ENCODE measurements around the gene KEL. TPM values are rescaled to one million over a fixed set of nuclear protein-coding genes. Genes with fewer than 3 reads are reported as not detected.

KEL gene
- total RNA-seq, 1 donor from 2014 or later: 0.64 TPM

DNA sequence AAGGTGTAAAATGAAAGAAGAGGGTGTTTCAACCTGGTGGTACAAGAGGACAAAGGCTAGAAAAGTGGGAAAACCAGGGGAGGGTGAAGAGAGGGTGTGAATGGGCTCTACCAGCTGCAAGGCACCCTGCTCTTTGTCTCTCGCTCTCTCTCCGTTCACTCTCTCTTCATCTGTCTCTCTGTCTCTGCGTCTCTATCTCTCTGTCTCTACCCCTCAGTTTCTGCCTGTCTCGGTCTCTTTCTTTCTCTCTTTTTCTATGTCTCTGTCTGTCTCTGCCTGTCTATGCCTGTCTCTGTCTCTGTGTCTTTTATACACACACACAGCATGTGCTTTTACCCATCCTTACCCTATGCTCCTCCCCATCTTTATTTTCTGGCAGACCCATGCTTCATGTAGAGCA, 23.6 kb downstream of the KEL start:
- DNase-seq: no peak
- no peak overlapping the region for H3K4me3 Mint-ChIP-seq (ENCODE audit: unreplicated experiment)
- peaks cover 3% of the 10 kb centered on the region for H3K27me3 Mint-ChIP-seq (ENCODE audit: unreplicated experiment)
- H3K4me1 Mint-ChIP-seq (ENCODE audit: low read depth, unreplicated experiment): no peaks in the 10 kb centered on the region
- TF ChIP-seq, protein P1, sequence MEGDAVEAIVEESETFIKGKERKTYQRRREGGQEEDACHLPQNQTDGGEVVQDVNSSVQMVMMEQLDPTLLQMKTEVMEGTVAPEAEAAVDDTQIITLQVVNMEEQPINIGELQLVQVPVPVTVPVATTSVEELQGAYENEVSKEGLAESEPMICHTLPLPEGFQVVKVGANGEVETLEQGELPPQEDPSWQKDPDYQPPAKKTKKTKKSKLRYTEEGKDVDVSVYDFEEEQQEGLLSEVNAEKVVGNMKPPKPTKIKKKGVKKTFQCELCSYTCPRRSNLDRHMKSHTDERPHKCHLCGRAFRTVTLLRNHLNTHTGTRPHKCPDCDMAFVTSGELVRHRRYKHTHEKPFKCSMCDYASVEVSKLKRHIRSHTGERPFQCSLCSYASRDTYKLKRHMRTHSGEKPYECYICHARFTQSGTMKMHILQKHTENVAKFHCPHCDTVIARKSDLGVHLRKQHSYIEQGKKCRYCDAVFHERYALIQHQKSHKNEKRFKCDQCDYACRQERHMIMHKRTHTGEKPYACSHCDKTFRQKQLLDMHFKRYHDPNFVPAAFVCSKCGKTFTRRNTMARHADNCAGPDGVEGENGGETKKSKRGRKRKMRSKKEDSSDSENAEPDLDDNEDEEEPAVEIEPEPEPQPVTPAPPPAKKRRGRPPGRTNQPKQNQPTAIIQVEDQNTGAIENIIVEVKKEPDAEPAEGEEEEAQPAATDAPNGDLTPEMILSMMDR (IDR thresholded peaks at IDR 0.05; ENCODE audit: partially characterized antibody, unreplicated experiment): no peak
- H3K27ac Mint-ChIP-seq (ENCODE audit: unreplicated experiment): no peak overlapping the region
- H3K9me3 Mint-ChIP-seq (ENCODE audit: unreplicated experiment): no peaks in the 10 kb centered on the region
- H3K36me3 Mint-ChIP-seq (ENCODE audit: unreplicated experiment): peaks cover 4% of the 10 kb centered on the region

DNA sequence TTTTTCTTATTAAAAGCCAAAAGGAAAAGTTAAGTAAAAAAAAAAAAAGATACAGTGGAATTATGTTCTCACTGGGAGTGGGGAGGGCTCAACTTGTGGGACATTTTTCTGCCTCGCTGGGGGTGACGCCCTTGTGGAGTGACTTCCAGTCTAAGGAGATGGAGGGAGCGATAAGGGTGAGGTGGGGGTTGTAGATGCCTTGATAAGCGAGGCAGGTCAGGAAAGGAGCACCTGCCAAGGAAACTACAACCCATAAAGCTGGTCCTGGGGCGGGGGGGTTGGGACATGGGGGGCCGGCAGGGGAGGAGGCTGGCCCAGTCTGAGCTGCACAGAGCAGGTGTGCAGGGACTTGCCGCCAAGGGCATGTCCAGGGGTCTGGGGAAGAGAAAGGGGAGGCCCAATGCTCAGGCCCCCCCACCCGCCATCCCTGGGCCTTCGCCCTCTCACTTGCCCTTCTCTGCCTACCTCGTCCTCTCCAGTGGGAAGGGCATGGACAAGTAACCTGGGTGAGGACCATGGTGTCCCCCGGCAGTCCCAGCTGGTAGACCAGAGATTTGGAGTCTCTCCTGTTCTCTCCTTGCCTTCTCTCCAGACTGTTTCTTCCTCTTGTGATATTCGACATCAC, 26.1 kb downstream of the KEL start:
- Mint-ChIP-seq H3K36me3 (ENCODE audit: unreplicated experiment) (peaks cover 4% of the 10 kb centered on the region), H3K4me1 (ENCODE audit: low read depth, unreplicated experiment) (no peaks in the 10 kb centered on the region), H3K27me3 (ENCODE audit: unreplicated experiment) (peaks cover 3% of the 10 kb centered on the region), H3K9me3 (ENCODE audit: unreplicated experiment) (no peaks in the 10 kb centered on the region), H3K27ac (ENCODE audit: unreplicated experiment) (no peak overlapping the region), H3K4me3 (ENCODE audit: unreplicated experiment) (no peak overlapping the region)
- TF ChIP-seq, protein P1 (IDR thresholded peaks at IDR 0.05; ENCODE audit: partially characterized antibody, unreplicated experiment): no peak
- DNase-seq: no peak

DNA sequence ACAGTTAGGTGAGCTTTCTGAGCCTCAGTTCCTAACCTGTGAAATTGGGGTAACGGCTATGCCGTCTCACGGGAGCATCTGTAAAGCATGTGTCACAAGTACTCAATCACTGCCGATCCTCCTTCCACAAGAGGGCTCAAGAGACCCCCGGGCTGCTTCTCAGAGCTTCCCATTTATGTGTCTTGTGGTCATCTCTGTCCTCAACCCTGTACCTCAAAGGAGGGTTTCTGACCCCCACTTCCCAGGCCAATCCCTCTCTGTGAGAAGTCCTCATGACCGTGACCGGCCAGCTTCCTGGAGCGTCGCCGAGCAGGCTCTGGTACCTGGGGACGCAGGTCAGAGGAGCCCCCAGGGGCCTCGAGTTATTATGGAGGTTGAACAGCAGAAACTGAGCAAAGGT, 28.1 kb downstream of the KEL start:
- no peaks in the 10 kb centered on the region for H3K4me1 Mint-ChIP-seq (ENCODE audit: low read depth, unreplicated experiment)
- DNase-seq: no peak
- H3K27me3 Mint-ChIP-seq (ENCODE audit: unreplicated experiment): no peaks in the 10 kb centered on the region
- H3K27ac Mint-ChIP-seq (ENCODE audit: unreplicated experiment): no peak overlapping the region
- no peaks in the 10 kb centered on the region for H3K9me3 Mint-ChIP-seq (ENCODE audit: unreplicated experiment)
- H3K4me3 Mint-ChIP-seq (ENCODE audit: unreplicated experiment): no peak overlapping the region
- no peaks in the 10 kb centered on the region for H3K36me3 Mint-ChIP-seq (ENCODE audit: unreplicated experiment)
- TF ChIP-seq, protein P1 (IDR thresholded peaks at IDR 0.05; ENCODE audit: partially characterized antibody, unreplicated experiment): no peak

DNA sequence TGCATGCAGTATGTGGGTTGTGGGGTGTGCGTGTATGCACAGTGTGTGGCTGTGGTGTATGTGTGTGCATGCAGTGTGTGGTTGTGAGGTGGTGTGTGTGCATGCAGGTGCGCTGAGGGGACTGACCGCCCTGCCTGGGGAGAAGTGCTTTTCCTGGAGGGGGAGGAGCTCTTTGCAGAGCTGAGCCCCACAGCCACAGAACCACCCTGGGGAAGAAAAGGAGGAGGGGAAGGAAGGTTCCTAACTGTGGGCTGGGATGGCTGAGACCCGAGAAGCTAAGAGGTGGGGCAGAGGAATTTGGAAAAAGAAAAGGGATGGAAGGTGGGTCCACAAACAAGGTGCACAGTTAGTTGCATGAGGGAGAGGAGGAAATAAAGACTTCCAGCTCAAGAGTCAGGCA, 28.5 kb downstream of the KEL start, which contains the start of gene TRPV5:
Gene TRPV5 (minus strand): TSS at position 123 of the 400 bp plus-strand sequence. CDS start 287 bp downstream, outside the sequence.
- no peak within 1 kb of the TSS for H3K4me3 Mint-ChIP-seq (ENCODE audit: unreplicated experiment)
- H3K36me3 Mint-ChIP-seq (ENCODE audit: unreplicated experiment): no peaks in the 10 kb centered on the region
- no peaks in the 10 kb centered on the region for H3K27me3 Mint-ChIP-seq (ENCODE audit: unreplicated experiment)
- DNase-seq: no peak
- no peaks in the 10 kb centered on the region for H3K9me3 Mint-ChIP-seq (ENCODE audit: unreplicated experiment)
- no peaks in the 10 kb centered on the region for H3K4me1 Mint-ChIP-seq (ENCODE audit: low read depth, unreplicated experiment)
- TF ChIP-seq, protein P1 (IDR thresholded peaks at IDR 0.05; ENCODE audit: partially characterized antibody, unreplicated experiment): no peak
- no peak within 1 kb of the TSS for H3K27ac Mint-ChIP-seq (ENCODE audit: unreplicated experiment)

DNA sequence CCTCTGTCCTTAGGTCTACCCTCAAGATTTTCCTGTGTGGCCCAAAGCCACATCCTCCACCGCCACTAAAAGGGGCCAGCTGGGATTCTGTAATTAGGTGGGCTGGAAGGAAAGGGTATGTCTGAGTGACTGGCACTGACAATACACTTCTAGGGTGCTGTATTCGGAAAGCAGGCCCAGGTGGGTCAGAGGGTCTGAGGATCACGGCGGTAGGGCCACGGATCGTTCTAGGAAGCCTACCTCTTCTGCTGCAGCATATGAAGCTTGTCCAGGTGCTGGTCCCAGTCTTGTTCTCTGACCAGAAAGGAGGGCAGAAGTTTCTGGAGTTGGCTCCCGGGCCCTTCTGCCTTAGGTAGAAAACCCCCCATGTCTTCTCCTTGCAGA, 29.1 kb downstream of the KEL start:
- H3K27me3 Mint-ChIP-seq (ENCODE audit: unreplicated experiment): no peaks in the 10 kb centered on the region
- no peak overlapping the region for H3K4me3 Mint-ChIP-seq (ENCODE audit: unreplicated experiment)

More for the DNA sequence above, 29.1 kb downstream of the KEL start:
- Mint-ChIP-seq H3K4me1 (ENCODE audit: low read depth, unreplicated experiment) (no peaks in the 10 kb centered on the region), H3K27ac (ENCODE audit: unreplicated experiment) (no peak overlapping the region), H3K9me3 (ENCODE audit: unreplicated experiment) (no peaks in the 10 kb centered on the region), H3K36me3 (ENCODE audit: unreplicated experiment) (no peaks in the 10 kb centered on the region)
- no peak for DNase-seq
- TF ChIP-seq, protein P1 (IDR thresholded peaks at IDR 0.05; ENCODE audit: partially characterized antibody, unreplicated experiment): no peak
